H1 (cell line): ENCODE measurements around the gene MMAA. TPM values are rescaled to one million over a fixed set of nuclear protein-coding genes. Genes with fewer than 3 reads are reported as not detected.

Source experiments
- CTCF ChIA-PET: fragments of 300-600 bp; sonication (Branson Sonifier 250); formaldehyde crosslinking; loops from one replicate; lab custom pipeline; 2021; ENCODE audit not compliant: partially characterized antibody; lab: Charles Lee
- POLR2A ChIA-PET: fragments of 300-600 bp; sonication (Branson Sonifier 250); formaldehyde crosslinking; loops from one replicate; lab custom pipeline; 2021; ENCODE audit warnings: inconsistent platforms; ENCODE audit not compliant: partially characterized antibody; lab: Charles Lee
- DNase-seq, 2 experiments: peaks; one replicate each; pipeline versions ENCODE4 v3.0.0 to v3.0.0-alpha.2; 2010 to 2022; ENCODE audit warnings: low spot score in 2 of 2, low read depth in 1 of 2, mixed read lengths in 1 of 2
- FAIRE-seq: peaks from 2 replicates; lab custom pipeline; 2011; peaks lifted over from hg19 to GRCh38; lab: Jason Lieb, UNC
- H2AFZ ChIP-seq: 2 replicates; pipeline ENCODE4 v1.8.1; 2012; ENCODE audit warnings: low read length, inconsistent platforms
- H2AK5ac ChIP-seq: 2 replicates; pipeline ENCODE4 v1.6.1; 2013; ENCODE audit warnings: low read depth, low read length
- H2BK120ac ChIP-seq: replicated peaks from 2 replicates; pipeline ENCODE3; 2013; ENCODE audit warnings: low read depth, low read length, inconsistent platforms
- H2BK12ac ChIP-seq: 2 replicates; pipeline ENCODE4 v1.6.1; 2013; ENCODE audit warnings: low read depth, low read length
- H2BK15ac ChIP-seq: 2 replicates; pipeline ENCODE4 v1.6.1; 2013; ENCODE audit warnings: low read length
- H2BK20ac ChIP-seq: 2 replicates; pipeline ENCODE4 v1.6.1; 2013; ENCODE audit warnings: low read length
- H2BK5ac ChIP-seq: 2 replicates; pipeline ENCODE4 v1.6.1; 2013; ENCODE audit warnings: low read depth, low read length
- H3K14ac ChIP-seq: 2 replicates; pipeline ENCODE4 v1.6.1; 2013; ENCODE audit warnings: inconsistent platforms; ENCODE audit not compliant: insufficient read length
- H3K18ac ChIP-seq: 2 replicates; pipeline ENCODE4 v1.6.1; 2013; ENCODE audit warnings: low read length; ENCODE audit errors: extremely low read depth
- H3K23ac ChIP-seq: 2 replicates; pipeline ENCODE4 v1.6.1; 2013; ENCODE audit warnings: inconsistent platforms; ENCODE audit not compliant: insufficient read length
- H3K23me2 ChIP-seq: 2 replicates; pipeline ENCODE4 v1.6.1; 2013; ENCODE audit warnings: low read depth, low read length
- H3K27ac ChIP-seq: 2 replicates; pipeline ENCODE4 v1.6.1; 2011; ENCODE audit warnings: low read depth, low read length, inconsistent platforms
- H3K27me3 ChIP-seq, 4 experiments: replicated peaks in 1 of 4; 1 replicate in 1 of 4; 2 replicates in 3 of 4; pipeline versions ENCODE4 v1.6.1 to v1.8.1; 2011 to 2013; ENCODE audit warnings: low read length in 3 of 4, mild to moderate bottlenecking in 3 of 4, inconsistent platforms in 2 of 4, mixed read lengths in 2 of 4, moderate library complexity in 1 of 4; ENCODE audit not compliant: control insufficient read depth in 3 of 4, insufficient read depth in 3 of 4; ENCODE audit errors: extremely low read depth in 1 of 4
- H3K36me3 ChIP-seq, 4 experiments: 2 replicates each; pipeline versions ENCODE4 v1.6.1 to v1.8.1; 2011 to 2013; ENCODE audit warnings: mild to moderate bottlenecking in 4 of 4, low read length in 3 of 4, moderate library complexity in 2 of 4, control low read depth in 1 of 4, inconsistent platforms in 1 of 4; ENCODE audit not compliant: insufficient read depth in 4 of 4, control insufficient read depth in 2 of 4
- H3K4ac ChIP-seq: replicated peaks from 2 replicates; pipeline ENCODE3; 2013; ENCODE audit warnings: low read length, low read depth, mixed read lengths, inconsistent platforms; ENCODE audit not compliant: insufficient read length
- H3K4me1 ChIP-seq, 4 experiments: replicated peaks in 1 of 4; 1 replicate in 1 of 4; 2 replicates in 3 of 4; pipeline versions ENCODE4 v1.6.1 to v1.8.1; 2011 to 2013; ENCODE audit warnings: low read length in 3 of 4, inconsistent platforms in 2 of 4, mixed read lengths in 1 of 4; ENCODE audit not compliant: insufficient read depth in 4 of 4, control insufficient read depth in 3 of 4
- H3K4me2 ChIP-seq, 2 experiments: 2 replicates each; pipeline versions ENCODE4 v1.6.1 to v1.8.1; 2011 to 2013; ENCODE audit warnings: low read depth in 2 of 2, low read length in 2 of 2, control low read depth in 1 of 2, inconsistent platforms in 1 of 2, mild to moderate bottlenecking in 1 of 2; ENCODE audit not compliant: insufficient read depth in 1 of 2
- H3K4me3 ChIP-seq, 4 experiments: fragments of 200-600, 300-600 bp in 1 of 4; sonication (generic), shearing (Covaris generic), sonication (Bioruptor Twin) in 1 of 4; 2 replicates each; pipeline versions ENCODE4 v1.5.1 to v1.8.1; 2011 to 2016; ENCODE audit warnings: low read length in 4 of 4, low read depth in 3 of 4, control low read depth in 2 of 4, inconsistent platforms in 2 of 4, mild to moderate bottlenecking in 2 of 4, mixed read lengths in 1 of 4, moderate library complexity in 1 of 4; ENCODE audit not compliant: insufficient read depth in 2 of 4; ENCODE audit errors: extremely low read depth in 1 of 4
- H3K56ac ChIP-seq: replicated peaks from 2 replicates; pipeline ENCODE3; 2013; ENCODE audit warnings: low read depth, mild to moderate bottlenecking, mixed read lengths, low read length, inconsistent platforms; ENCODE audit not compliant: insufficient read length
- H3K79me1 ChIP-seq: 2 replicates; pipeline ENCODE4 v1.6.1; 2013; ENCODE audit warnings: low read depth, low read length, control low read depth
- H3K79me2 ChIP-seq, 2 experiments: 2 replicates each; pipeline versions ENCODE4 v1.6.1 to v1.8.1; 2012 to 2013; ENCODE audit warnings: low read length in 2 of 2, mild to moderate bottlenecking in 2 of 2, inconsistent platforms in 1 of 2; ENCODE audit not compliant: insufficient read depth in 2 of 2, control insufficient read depth in 1 of 2
- H3K9ac ChIP-seq, 4 experiments: replicated peaks in 1 of 4; 1 replicate in 1 of 4; 2 replicates in 3 of 4; pipeline versions ENCODE4 v1.6.1 to v1.8.1; 2011 to 2013; ENCODE audit warnings: low read depth in 3 of 4, low read length in 3 of 4, control low read depth in 2 of 4, mild to moderate bottlenecking in 2 of 4, moderate library complexity in 2 of 4, inconsistent platforms in 1 of 4; ENCODE audit errors: extremely low read depth in 1 of 4
- H3K9me3 ChIP-seq, 2 experiments: 2 replicates each; pipeline versions ENCODE4 v1.6.1 to v1.8.1; 2012 to 2013; ENCODE audit warnings: mild to moderate bottlenecking in 2 of 2, moderate library complexity in 2 of 2, control low read depth in 1 of 2, inconsistent platforms in 1 of 2, low read depth in 1 of 2, low read length in 1 of 2, mixed read lengths in 1 of 2; ENCODE audit not compliant: insufficient read depth in 2 of 2
- H4K20me1 ChIP-seq, 2 experiments: replicated peaks in 1 of 2; 2 replicates each; pipeline versions ENCODE3 to v1.8.1; 2011 to 2013; ENCODE audit warnings: inconsistent platforms in 2 of 2, low read length in 2 of 2, mild to moderate bottlenecking in 1 of 2; ENCODE audit not compliant: insufficient read depth in 2 of 2, control insufficient read depth in 1 of 2
- H4K5ac ChIP-seq: 2 replicates; pipeline ENCODE4 v1.6.1; 2013; ENCODE audit warnings: low read length, low read depth, mixed read lengths, inconsistent platforms; ENCODE audit not compliant: insufficient read length
- H4K8ac ChIP-seq: 2 replicates; pipeline ENCODE4 v1.8.0; 2013; ENCODE audit warnings: mild to moderate bottlenecking, moderate library complexity, low read length, inconsistent platforms; ENCODE audit not compliant: insufficient read depth; ENCODE audit errors: extremely low read depth
- H4K91ac ChIP-seq: replicated peaks from 2 replicates; pipeline ENCODE3; 2013; ENCODE audit warnings: low read length, mixed read lengths, inconsistent platforms; ENCODE audit not compliant: insufficient read length
- BRCA1 ChIP-seq: IDR thresholded peaks from 2 replicates; pipeline ENCODE4 v1.6.1; 2012; ENCODE audit warnings: low read depth, low read length, improper control_type of control experiment
- EGR1 ChIP-seq: IDR thresholded peaks from 2 replicates; pipeline ENCODE4 v1.6.1; 2011; ENCODE audit warnings: low read depth, low read length, borderline replicate concordance
- GTF2F1 ChIP-seq: IDR thresholded peaks from 2 replicates; pipeline ENCODE4 v1.6.1; 2012; ENCODE audit warnings: low read depth, low read length, improper control_type of control experiment, borderline replicate concordance
- KDM5A ChIP-seq: fragments of 200-600 bp; IDR thresholded peaks from 2 replicates; pipeline ENCODE4 v1.7.1; 2012; ENCODE audit warnings: mild to moderate bottlenecking, low read length, inconsistent platforms, mixed read lengths
- MAX ChIP-seq: IDR thresholded peaks from 2 replicates; pipeline ENCODE4 v1.6.1; 2012; ENCODE audit warnings: inconsistent platforms
- POU5F1 ChIP-seq: IDR thresholded peaks from 2 replicates; pipeline ENCODE4 v1.6.1; 2011; ENCODE audit warnings: low read depth, mild to moderate bottlenecking, low read length, moderate library complexity
- SIN3A ChIP-seq, 2 experiments: IDR thresholded peaks in 1 of 2; conservative IDR thresholded peaks in 1 of 2; 2 replicates each; pipeline ENCODE4 v1.6.1; 2011 to 2012; ENCODE audit warnings: low read length in 2 of 2, improper control_type of control experiment in 1 of 2, low read depth in 1 of 2, mild to moderate bottlenecking in 1 of 2
- USF2 ChIP-seq: IDR thresholded peaks from 2 replicates; pipeline ENCODE4 v1.6.1; 2011; ENCODE audit warnings: low read length, improper control_type of control experiment
- YY1 ChIP-seq: IDR thresholded peaks from 2 replicates; pipeline ENCODE4 v1.6.1; 2011; ENCODE audit warnings: low read depth, mild to moderate bottlenecking, low read length
- WGBS, 2 experiments: shearing (Covaris generic) in 1 of 2; methylation state at CpG; one replicate each; pipeline versions ENCODE4 v1.1.6 to v1.1.7; 2013 to 2015; ENCODE audit warnings: low lambda C conversion rate in 2 of 2, mixed read lengths in 2 of 2, inconsistent platforms in 1 of 2, low coverage in 1 of 2, missing lambda C conversion rate in 1 of 2; ENCODE audit not compliant: insufficient replicate concordance in 2 of 2, insufficient coverage in 1 of 2, insufficient read length in 1 of 2; ENCODE audit errors: extremely low coverage in 1 of 2, missing lambda C conversion rate in 1 of 2; 5-methylcytosine and 5-hydroxymethylcytosine counted together
- polyA plus RNA-seq, 7 experiments: library from polyadenylated mRNA; depleted of rRNA in 3 of 7; stranded (reverse) in 5 of 7; unstranded in 2 of 7; fragments of >200 nt in 5 of 7; fragments of 200-250 nt in 2 of 7; gene quantifications; 1 replicate in 5 of 7; 2 replicates in 1 of 7; 4 replicates in 1 of 7; pipeline versions ENCODE4 v1.2.1 to v1.2.3, GENCODE V29; 2011 to 2013; ENCODE audit warnings: missing spikeins in 2 of 7, mixed read lengths in 2 of 7
- total RNA-seq: library from RNA; stranded (reverse); fragmentation: NEBNext Ultra II Directional; extraction: Animal tissue kit (Norgen Biotek cat#: 25700); gene quantifications from 2 replicates; pipeline ENCODE4 v1.2.1, GENCODE V29; 2021

Gene MMAA
- total and polyA plus RNA-seq, 2 of the 8 experiments (the other 6 are each of a cell fraction or from before 2014, with no cell fraction given) = 0.98 to 4.9 TPM

- Histone ChIP-seq H2AK5ac (no peak overlapping the region), H3K4me1 (no peaks in the 10 kb centered on the region), H2BK20ac (no peak overlapping the region), H3K79me2 (no peaks in the 10 kb centered on the region), H3K23me2 (no peaks in the 10 kb centered on the region), H2BK5ac (no peak overlapping the region), H3K27ac (no peak overlapping the region), H2BK12ac (no peak overlapping the region), H2BK15ac (no peak overlapping the region), H4K5ac (no peak overlapping the region), H3K27me3 (no peaks in the 10 kb centered on the region), H3K56ac (no peak overlapping the region), H3K79me1 (no peaks in the 10 kb centered on the region), H2BK120ac (no peak overlapping the region), H3K4me3 (no peak overlapping the region), H4K8ac (no peak overlapping the region), H3K9ac (no peak overlapping the region), H3K9me3 (no peaks in the 10 kb centered on the region), H3K23ac (no peak overlapping the region), H4K20me1 (no peaks in the 10 kb centered on the region), H3K18ac (no peak overlapping the region), H4K91ac (no peak overlapping the region), H3K4ac (no peak overlapping the region), H3K36me3 (no peaks in the 10 kb centered on the region), H3K4me2 (no peak overlapping the region), H2AFZ (no peak overlapping the region), H3K14ac (no peak overlapping the region)
- DNase-seq = no peak
- POLR2A ChIA-PET = no interaction called here
- 84% methylated on average over 1 of the region's 1 CpG; no CpG with 5 or more reads in 1 of the 2 experiments for WGBS, 2 experiments
- TF ChIP-seq SIN3A (conservative IDR thresholded peaks at IDR 0.05 in 1 of 2, IDR thresholded peaks at IDR 0.05 in 1 of 2; ENCODE audit: low read depth in 1 of 2, low read length in 2 of 2) = no peak
- TF ChIP-seq YY1 = no peak
- TF ChIP-seq BRCA1 = no peak
- no peak for TF ChIP-seq USF2
- no peak for TF ChIP-seq GTF2F1
- no peak for TF ChIP-seq MAX
- no peak for TF ChIP-seq EGR1
- TF ChIP-seq KDM5A = no peak
- TF ChIP-seq POU5F1 = no peak
- CTCF ChIA-PET = no interaction called here
- FAIRE-seq = no peak
Observed at GRCh38 chr4:145679520-145679919, 60.3 kb downstream of the MMAA start.
